DMS153 treated with DMSO at 0.1 percent for 48 hours (cell line): ENCODE measurements around the gene PTPRU.
"Not testable (repeated sequence)": the region's sequence is repeated elsewhere in the genome, so short reads cannot be mapped to it uniquely, and the experiment has no call there.

Experiments
- DNase-seq: peaks from one replicate; lab custom pipeline; 2025; ENCODE audit not compliant: unreplicated experiment; lab: John Stamatoyannopoulos, UW

Gene PTPRU

GRCh38 chr1:29314685-29315084, 78.4 kb downstream of the PTPRU start:
- DNase-seq = not testable (repeated sequence)

DNA sequence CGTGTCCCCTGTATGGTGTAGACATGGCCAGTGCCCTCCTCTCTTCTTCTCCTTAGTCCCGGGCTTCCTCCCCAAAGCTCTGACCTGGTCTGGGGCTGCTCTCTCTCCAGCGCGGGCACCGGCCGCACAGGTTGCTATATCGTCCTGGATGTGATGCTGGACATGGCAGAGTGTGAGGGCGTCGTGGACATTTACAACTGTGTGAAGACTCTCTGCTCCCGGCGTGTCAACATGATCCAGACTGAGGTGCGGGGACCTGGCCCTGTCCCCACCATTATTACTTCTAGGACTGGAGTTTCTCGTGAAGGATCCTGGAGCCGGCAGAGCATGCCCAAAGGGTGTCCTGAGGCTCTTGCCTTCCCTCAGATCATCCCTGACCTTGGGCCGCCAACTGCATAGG, 78.9 kb downstream of the PTPRU start:
- DNase-seq = no peak

DNA sequence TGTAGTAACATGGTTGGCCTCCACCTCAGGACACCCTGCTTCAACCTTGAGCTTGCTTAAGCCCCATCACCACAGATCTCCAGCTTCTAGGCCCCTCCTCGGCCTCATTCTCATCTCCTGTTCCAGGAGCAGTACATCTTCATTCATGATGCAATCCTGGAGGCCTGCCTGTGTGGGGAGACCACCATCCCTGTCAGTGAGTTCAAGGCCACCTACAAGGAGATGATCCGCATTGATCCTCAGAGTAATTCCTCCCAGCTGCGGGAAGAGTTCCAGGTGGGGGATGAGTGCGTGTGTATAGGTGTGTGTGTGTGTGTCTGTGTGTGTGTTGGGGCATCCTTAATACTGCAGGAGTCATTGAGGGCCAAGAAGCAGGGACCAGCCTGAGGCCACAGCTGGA, 79.6 kb downstream of the PTPRU start:
- no peak for DNase-seq

GRCh38 chr1:29317063-29317915, 81.0 kb downstream of the PTPRU start:
- DNase-seq = no peak

DNA sequence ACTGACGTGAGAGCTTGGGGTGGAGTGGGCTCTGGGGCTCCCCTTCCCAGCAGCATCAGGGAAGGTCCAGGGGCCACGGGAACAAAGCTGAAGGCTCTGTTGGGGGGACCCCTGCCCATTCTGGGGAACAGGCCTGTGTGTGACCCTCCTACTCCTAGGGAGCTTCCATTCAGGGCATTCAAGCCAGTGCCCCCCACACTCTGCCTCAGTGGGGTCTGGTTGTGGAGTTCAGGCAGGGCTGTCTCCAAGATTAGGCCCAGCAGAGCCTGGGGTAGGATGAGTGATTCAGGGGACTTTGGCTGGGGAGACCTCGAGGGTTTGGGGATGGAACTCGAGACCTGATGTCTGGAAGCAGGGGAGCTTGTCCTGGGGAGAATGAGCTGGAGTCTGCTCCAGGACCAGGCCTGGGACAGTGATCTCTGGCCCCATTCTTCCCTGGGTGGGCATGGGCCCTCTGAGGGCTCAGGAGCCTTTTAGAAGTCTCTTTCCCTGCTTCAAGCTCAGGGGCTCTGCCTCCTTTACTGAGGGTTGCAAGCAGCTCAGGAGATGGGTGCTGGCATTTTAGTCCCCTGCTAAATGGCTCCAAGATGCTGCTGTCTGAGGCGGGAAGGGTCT, 81.7 kb downstream of the PTPRU start:
- DNase-seq = no peak

- no peak for DNase-seq
Observed at GRCh38 chr1:29318724-29319123, 82.4 kb downstream of the PTPRU start.

GRCh38 chr1:29319300-29320110, 83.2 kb downstream of the PTPRU start:
- DNase-seq = no peak

DNA sequence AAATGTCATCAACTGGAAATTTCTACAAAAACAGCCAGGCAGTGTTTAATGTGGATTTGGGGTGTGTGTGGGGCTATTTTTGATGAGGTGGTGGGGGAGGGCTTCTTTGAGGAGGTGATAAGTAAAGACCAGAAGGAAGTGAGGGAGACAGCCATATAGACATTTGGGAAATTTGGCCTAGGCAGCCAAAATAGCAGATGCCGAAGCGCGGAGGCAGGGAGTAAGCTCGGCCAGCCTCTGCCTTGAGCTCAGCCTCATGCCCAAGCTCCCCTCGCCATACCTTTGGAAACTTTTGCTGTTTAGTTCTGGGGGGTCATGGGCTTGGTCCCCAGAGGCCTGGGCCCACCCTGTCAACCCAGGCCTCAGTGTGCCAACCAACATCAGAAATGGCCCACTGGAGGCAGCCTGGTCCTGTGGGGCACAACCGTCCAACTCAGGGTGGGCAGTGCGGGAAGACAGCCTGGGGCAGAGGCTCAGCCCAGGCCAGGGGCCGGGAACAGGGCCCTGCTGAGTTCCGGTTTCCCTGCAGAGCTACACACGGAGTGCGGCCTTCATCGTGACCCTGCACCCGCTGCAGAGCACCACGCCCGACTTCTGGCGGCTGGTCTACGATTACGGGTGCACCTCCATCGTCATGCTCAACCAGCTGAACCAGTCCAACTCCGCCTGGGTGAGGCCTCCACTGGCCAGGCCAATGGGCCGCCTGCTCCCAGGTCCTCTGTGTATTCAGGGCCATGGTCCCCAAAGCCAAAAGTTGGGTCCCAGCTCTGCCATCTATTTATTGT, 84.0 kb downstream of the PTPRU start:
- no peak for DNase-seq

GRCh38 chr1:29321176-29321575, 84.9 kb downstream of the PTPRU start:
- no peak for DNase-seq

DNA sequence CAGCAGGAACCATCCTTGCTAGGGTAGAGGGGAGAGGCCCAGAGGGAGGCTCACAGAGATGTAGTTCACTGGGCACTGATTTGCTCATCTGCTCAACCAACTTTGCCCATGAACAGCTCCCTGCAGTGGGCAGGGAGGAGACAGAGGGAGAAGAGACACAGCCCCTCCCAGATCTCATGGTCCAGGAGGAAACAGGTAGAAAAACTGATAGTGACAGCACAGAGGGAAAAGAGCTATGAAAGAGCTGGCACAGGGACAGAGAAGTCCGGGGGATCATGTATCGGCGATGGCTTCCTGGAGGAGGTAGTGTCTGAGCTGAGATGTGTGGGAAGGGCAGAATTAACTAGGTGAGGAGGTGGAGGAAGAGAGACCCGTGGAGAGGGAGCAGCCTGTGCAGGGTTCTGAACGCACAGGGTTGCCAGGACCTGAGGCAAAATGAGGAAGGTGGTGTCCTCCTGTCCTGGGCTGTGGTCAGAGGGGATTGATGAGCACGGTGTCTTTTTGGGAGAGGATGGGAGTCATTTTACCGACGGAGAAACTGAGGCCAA, 85.9 kb downstream of the PTPRU start:
- DNase-seq = no peak

DNA sequence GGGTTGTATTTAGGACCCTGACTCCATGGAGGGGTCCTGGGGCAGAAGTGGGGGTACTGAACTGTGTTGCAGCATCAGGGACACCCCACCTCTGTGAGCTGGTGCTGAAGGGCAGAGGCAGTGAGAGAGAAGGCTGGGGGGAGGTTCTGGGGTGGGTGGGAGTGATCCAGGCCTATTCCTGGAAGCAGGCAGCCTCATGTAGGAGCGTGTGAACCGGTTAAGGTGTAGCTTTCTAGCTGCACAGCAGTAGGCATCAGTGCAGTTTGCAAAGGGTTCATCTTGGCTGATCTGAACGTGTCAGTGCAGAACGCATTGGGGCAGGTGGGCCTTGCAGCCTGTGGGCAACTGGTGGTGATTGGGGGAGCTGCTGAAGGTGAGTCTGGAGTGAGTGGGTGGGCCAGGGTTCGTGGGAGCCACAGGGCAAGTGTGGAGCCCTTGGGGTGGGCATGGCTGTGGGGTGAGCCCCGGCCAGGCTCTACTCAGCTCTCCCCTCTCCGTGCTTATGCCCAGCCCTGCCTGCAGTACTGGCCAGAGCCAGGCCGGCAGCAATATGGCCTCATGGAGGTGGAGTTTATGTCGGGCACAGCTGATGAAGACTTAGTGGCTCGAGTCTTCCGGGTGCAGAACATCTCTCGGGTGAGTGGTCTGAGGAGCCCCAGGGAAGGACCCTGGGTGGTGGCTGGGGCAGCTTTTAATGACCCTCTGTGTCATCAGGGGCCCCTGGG, 86.7 kb downstream of the PTPRU start:
- DNase-seq = no peak

DNA sequence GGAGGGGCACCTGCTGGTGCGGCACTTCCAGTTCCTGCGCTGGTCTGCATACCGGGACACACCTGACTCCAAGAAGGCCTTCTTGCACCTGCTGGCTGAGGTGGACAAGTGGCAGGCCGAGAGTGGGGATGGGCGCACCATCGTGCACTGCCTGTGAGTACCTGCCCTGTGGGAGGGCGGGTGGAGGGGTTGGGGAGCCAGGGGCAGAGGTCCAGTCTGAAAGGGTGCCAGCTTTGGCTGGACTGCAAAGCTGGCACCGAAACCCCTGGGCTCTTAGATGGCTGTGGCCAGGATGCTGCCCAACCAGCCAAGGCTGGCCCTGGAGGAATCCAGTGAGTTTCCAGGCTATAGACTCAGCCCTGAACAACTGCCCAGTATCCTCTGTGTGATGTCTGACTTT, 87.3 kb downstream of the PTPRU start:
- DNase-seq = no peak

DNA sequence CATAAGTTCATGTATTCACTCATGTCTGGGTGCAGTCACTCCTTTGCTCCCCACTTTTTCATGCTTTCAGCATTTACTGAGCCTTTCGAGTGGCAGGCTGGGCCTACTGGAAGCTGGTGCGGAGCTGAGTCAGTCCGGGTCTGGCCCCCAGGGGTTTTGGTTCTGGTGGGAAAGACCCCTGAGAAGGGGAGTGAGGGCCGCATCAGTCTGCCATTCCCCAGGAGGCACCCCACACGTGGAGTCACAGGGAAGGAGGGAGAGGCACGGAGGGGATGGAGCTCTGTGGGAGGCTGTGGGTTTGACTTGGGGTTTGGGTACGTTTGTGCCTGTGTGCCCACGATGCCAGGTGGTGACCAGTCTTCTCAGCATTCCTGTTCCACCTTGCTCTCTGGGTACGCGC, 87.9 kb downstream of the PTPRU start:
- DNase-seq = no peak

DNA sequence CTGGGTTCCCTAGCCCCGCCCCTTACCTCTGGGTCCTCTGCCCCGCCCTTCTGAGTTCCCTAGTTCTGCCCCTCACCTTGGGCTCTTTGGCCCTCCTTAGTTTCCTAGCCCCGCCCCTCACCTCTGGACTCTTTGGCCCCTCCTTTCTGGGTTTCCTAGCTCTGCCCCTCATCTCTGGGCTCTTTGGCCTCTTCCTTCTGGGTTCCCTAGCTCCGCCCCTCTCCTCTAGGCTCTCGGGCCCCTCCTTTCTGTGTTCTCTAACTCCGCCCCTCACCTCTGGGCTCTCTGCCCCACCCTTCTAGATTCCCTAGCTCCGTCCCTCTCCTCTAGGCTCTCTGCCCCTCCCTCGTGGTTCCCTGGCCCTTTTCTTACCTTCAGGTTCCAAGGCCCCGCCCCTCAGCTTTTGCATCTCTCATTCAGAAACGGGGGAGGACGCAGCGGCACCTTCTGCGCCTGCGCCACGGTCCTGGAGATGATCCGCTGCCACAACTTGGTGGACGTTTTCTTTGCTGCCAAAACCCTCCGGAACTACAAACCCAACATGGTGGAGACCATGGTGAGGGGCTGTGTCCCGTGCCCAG, 88.5 kb downstream of the PTPRU start:
- DNase-seq = no peak

GRCh38 chr1:29325675-29326074, 89.4 kb downstream of the PTPRU start:
- no peak for DNase-seq

- no peak for DNase-seq
Observed at GRCh38 chr1:29326123-29326522, 89.8 kb downstream of the PTPRU start.

- no peak for DNase-seq
Observed at GRCh38 chr1:29327223-29327935, 91.1 kb downstream of the PTPRU start.

- DNase-seq = no peak
Observed at GRCh38 chr1:29329022-29329775, 92.9 kb downstream of the PTPRU start.
